ENCODE measurements around the gene CBX7. TPM values are rescaled to one million over a fixed set of nuclear protein-coding genes. Genes with fewer than 3 reads are reported as not detected.

The CBX7 gene
- total and polyA plus RNA-seq, 9 of the 15 experiments (the other 6 are each of a cell fraction or from before 2014, with no cell fraction given), result 0.04 to 5.2 (median 2.8) TPM

DNA sequence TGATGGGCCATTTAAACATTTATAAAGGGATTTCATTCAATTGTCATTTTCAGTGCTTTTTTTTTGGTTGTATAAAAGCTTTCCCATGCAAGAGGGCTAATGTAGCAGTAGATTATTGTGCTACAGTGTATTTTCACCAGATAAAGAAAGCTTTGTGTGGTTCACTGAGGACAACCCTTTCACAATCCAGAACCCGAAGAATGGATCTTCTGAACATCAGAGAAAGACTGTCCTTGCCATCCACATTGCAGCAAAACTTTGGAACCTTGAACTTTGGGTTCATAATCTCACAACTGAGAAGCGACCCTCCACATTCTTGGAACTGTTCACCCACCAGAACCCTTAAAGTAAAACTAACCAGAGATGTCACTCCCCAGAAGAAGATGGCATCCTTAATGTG, 46.2 kb downstream of the CBX7 start:
- H3K4me2 ChIP-seq (ENCODE audit: insufficient read depth, low read length), result no peak overlapping the region
- BruUV-seq (replicated peaks), result no TSS peak
- H3K4me3 ChIP-seq, result no peak overlapping the region
- WGBS (ENCODE audit: insufficient coverage, low coverage, missing lambda C conversion rate), result 43% methylated on average over 2 of the region's 2 CpGs
- CTCF ChIA-PET (ENCODE audit: low intra/inter-chr PET ratio), result no interaction called here
- intact Hi-C loops (cut with micrococcal nuclease) (no loop called here), in situ Hi-C loops (cut with MboI) (no loop called here)
- no peak overlapping the region for H3K9ac ChIP-seq (ENCODE audit: insufficient read depth in 1 of 2, low read depth in 2 of 2, low read length in 2 of 2)
- no peaks in the 10 kb centered on the region for H4K20me1 ChIP-seq (replicated peaks; ENCODE audit: control insufficient read depth, insufficient read depth, low read length)
- DNase-seq (ENCODE audit: extremely low read depth in 1 of 4, low spot score in 3 of 4) (no peak), FAIRE-seq (no peak), ATAC-seq (no peak)
- H3K27ac ChIP-seq (ENCODE audit: extremely low read depth, low read depth, low read length), result no peak overlapping the region
- no peaks in the 10 kb centered on the region; a peak in 1 of 5 replicates for H3K4me1 ChIP-seq (replicated peaks in 1 of 2; ENCODE audit: control insufficient read depth in 2 of 2, insufficient read depth in 2 of 2, low read length in 2 of 2)
- no peaks in the 10 kb centered on the region for H3K9me1 ChIP-seq (ENCODE audit: control insufficient read depth, insufficient read depth, low read length)
- no peak overlapping the region for H2AFZ ChIP-seq (ENCODE audit: low read depth, low read length)
- H3K9me3 ChIP-seq (replicated peaks; ENCODE audit: control insufficient read depth, insufficient read depth, low read depth, low read length), result no peaks in the 10 kb centered on the region
- H3K27me3 ChIP-seq (ENCODE audit: control insufficient read depth in 2 of 2, insufficient read depth in 2 of 2, low read length in 2 of 2), result no peaks in the 10 kb centered on the region
- POLR2A ChIA-PET, result interaction anchor here (0.6 kb wide), 1 partner anchor 57 kb away, joined by 3 read pairs; no protein-coding TSS in a partner anchor
- no peaks in the 10 kb centered on the region for H3K36me3 ChIP-seq (ENCODE audit: control insufficient read depth, insufficient read depth, low read length)
- no peaks in the 10 kb centered on the region for H3K79me2 ChIP-seq (ENCODE audit: control insufficient read depth, insufficient read depth, low read length)
- TF ChIP-seq, protein P1, sequence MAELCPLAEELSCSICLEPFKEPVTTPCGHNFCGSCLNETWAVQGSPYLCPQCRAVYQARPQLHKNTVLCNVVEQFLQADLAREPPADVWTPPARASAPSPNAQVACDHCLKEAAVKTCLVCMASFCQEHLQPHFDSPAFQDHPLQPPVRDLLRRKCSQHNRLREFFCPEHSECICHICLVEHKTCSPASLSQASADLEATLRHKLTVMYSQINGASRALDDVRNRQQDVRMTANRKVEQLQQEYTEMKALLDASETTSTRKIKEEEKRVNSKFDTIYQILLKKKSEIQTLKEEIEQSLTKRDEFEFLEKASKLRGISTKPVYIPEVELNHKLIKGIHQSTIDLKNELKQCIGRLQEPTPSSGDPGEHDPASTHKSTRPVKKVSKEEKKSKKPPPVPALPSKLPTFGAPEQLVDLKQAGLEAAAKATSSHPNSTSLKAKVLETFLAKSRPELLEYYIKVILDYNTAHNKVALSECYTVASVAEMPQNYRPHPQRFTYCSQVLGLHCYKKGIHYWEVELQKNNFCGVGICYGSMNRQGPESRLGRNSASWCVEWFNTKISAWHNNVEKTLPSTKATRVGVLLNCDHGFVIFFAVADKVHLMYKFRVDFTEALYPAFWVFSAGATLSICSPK (IDR thresholded peaks at IDR 0.05; ENCODE audit: borderline replicate concordance), result no peak
- TF ChIP-seq TOE1 (IDR thresholded peaks at IDR 0.05; ENCODE audit: borderline replicate concordance) (no peak), TOE1 (CRISPR knock-in tag; IDR thresholded peaks at IDR 0.05; ENCODE audit: borderline replicate concordance, low read depth) (no peak)

DNA sequence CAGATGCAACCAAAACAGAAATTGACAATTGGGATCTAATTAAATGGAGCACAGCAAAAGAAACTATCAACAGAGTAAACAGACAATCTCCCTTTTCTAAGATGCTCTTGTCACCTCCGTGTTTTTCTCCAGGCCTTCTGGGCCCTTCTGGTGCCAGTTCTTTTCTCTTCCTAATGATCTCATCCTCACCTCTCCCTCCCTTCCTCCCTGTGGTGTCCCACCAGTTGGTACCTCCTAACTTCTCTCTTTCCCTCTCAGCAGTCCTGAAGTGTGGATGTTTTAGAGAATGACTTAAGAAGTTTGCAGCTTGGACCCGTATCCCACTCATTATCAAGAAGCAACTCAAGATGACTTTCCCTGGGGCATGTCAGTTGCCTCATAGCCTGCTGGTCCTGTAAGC, 49.0 kb downstream of the CBX7 start:
- Histone ChIP-seq H3K4me1 (replicated peaks in 1 of 2; ENCODE audit: control insufficient read depth in 2 of 2, insufficient read depth in 2 of 2, low read length in 2 of 2) (no peaks in the 10 kb centered on the region), H3K4me2 (ENCODE audit: insufficient read depth, low read length) (no peak overlapping the region), H3K9me3 (replicated peaks; ENCODE audit: control insufficient read depth, insufficient read depth, low read depth, low read length) (no peaks in the 10 kb centered on the region), H4K20me1 (replicated peaks; ENCODE audit: control insufficient read depth, insufficient read depth, low read length) (no peaks in the 10 kb centered on the region), H3K4me3 (no peak overlapping the region), H3K36me3 (ENCODE audit: control insufficient read depth, insufficient read depth, low read length) (no peaks in the 10 kb centered on the region), H3K27me3 (ENCODE audit: control insufficient read depth in 2 of 2, insufficient read depth in 2 of 2, low read length in 2 of 2) (no peaks in the 10 kb centered on the region), H3K9ac (ENCODE audit: insufficient read depth in 1 of 2, low read depth in 2 of 2, low read length in 2 of 2) (no peak overlapping the region), H3K9me1 (ENCODE audit: control insufficient read depth, insufficient read depth, low read length) (no peaks in the 10 kb centered on the region), H2AFZ (ENCODE audit: low read depth, low read length) (no peak overlapping the region), H3K27ac (ENCODE audit: extremely low read depth, low read depth, low read length) (no peak overlapping the region), H3K79me2 (ENCODE audit: control insufficient read depth, insufficient read depth, low read length) (no peaks in the 10 kb centered on the region)
- ATAC-seq, result no peak
- DNase-seq (ENCODE audit: extremely low read depth in 1 of 4, low spot score in 3 of 4), result no peak
- BruUV-seq (replicated peaks), result no TSS peak
- intact Hi-C loops (cut with micrococcal nuclease), result no loop called here
- in situ Hi-C loops (cut with MboI), result no loop called here
- ChIA-PET POLR2A (no interaction called here), CTCF (ENCODE audit: low intra/inter-chr PET ratio) (no interaction called here)
- TF ChIP-seq, protein P2, sequence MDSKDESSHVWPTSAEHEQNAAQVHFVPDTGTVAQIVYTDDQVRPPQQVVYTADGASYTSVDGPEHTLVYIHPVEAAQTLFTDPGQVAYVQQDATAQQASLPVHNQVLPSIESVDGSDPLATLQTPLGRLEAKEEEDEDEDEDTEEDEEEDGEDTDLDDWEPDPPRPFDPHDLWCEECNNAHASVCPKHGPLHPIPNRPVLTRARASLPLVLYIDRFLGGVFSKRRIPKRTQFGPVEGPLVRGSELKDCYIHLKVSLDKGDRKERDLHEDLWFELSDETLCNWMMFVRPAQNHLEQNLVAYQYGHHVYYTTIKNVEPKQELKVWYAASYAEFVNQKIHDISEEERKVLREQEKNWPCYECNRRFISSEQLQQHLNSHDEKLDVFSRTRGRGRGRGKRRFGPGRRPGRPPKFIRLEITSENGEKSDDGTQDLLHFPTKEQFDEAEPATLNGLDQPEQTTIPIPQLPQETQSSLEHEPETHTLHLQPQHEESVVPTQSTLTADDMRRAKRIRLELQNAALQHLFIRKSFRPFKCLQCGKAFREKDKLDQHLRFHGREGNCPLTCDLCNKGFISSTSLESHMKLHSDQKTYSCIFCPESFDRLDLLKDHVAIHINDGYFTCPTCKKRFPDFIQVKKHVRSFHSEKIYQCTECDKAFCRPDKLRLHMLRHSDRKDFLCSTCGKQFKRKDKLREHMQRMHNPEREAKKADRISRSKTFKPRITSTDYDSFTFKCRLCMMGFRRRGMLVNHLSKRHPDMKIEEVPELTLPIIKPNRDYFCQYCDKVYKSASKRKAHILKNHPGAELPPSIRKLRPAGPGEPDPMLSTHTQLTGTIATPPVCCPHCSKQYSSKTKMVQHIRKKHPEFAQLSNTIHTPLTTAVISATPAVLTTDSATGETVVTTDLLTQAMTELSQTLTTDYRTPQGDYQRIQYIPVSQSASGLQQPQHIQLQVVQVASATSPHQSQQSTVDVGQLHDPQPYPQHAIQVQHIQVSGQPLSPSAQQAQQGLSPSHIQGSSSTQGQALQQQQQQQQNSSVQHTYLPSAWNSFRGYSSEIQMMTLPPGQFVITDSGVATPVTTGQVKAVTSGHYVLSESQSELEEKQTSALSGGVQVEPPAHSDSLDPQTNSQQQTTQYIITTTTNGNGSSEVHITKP (IDR thresholded peaks at IDR 0.05; ENCODE audit: partially characterized antibody), result peak; percentile 88
- TF ChIP-seq, protein P3, sequence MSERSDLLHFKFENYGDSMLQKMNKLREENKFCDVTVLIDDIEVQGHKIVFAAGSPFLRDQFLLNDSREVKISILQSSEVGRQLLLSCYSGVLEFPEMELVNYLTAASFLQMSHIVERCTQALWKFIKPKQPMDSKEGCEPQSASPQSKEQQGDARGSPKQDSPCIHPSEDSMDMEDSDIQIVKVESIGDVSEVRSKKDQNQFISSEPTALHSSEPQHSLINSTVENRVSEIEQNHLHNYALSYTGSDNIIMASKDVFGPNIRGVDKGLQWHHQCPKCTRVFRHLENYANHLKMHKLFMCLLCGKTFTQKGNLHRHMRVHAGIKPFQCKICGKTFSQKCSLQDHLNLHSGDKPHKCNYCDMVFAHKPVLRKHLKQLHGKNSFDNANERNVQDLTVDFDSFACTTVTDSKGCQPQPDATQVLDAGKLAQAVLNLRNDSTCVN (CRISPR knock-in tag; IDR thresholded peaks at IDR 0.05), result no peak
- FAIRE-seq, result peak; percentile 42
- WGBS (ENCODE audit: insufficient coverage, low coverage, missing lambda C conversion rate), result 11% methylated on average over 2 of the region's 2 CpGs

Measured in K562 (cell line).